Measurements from ENCODE around the gene KCNN4.
"Not testable (repeated sequence)": the region's sequence is repeated elsewhere in the genome, so short reads cannot be mapped to it uniquely, and the experiment has no call there.

Gene KCNN4

GRCh38 chr19:43780706-43781525, at the start of gene KCNN4:
Gene KCNN4, minus strand, starts transcription at chr19:43780973. Its CDS starts 112 bp downstream, at chr19:43780861.
- DNase-seq, result no peak

GRCh38 chr19:43826787-43827754, 46.3 kb upstream of the KCNN4 start, which contains the start of gene ZNF283:
Gene ZNF283, plus strand, starts transcription at chr19:43827321. Its CDS starts 6,184 bp downstream, at chr19:43833505.
- DNase-seq, result peak; percentile 67

GRCh38 chr19:43824572-43824971, 43.8 kb upstream of the KCNN4 start:
- DNase-seq, result not testable (repeated sequence)

- not testable (repeated sequence) for DNase-seq
These were observed 43.1 kb upstream of the KCNN4 start for GRCh38 chr19:43823856-43824255.

GRCh38 chr19:43820884-43821215, 40.1 kb upstream of the KCNN4 start:
- no peak for DNase-seq

- DNase-seq, result no peak
These were observed 39.5 kb upstream of the KCNN4 start for GRCh38 chr19:43820098-43820883.

- DNase-seq, result no peak
These were observed 37.7 kb upstream of the KCNN4 start for GRCh38 chr19:43818500-43818899.

GRCh38 chr19:43817454-43817853, 36.7 kb upstream of the KCNN4 start:
- not testable (repeated sequence) for DNase-seq

- no peak for DNase-seq
These were observed 34.0 kb upstream of the KCNN4 start for GRCh38 chr19:43814663-43815352.

GRCh38 chr19:43812688-43813087, 31.9 kb upstream of the KCNN4 start:
- no peak for DNase-seq

- DNase-seq, result no peak
These were observed 31.5 kb upstream of the KCNN4 start for GRCh38 chr19:43812259-43812658.

GRCh38 chr19:43811837-43812236, 31.1 kb upstream of the KCNN4 start:
- DNase-seq, result no peak

GRCh38 chr19:43809762-43810696, 29.3 kb upstream of the KCNN4 start:
- peak; percentile 38 for DNase-seq

GRCh38 chr19:43807651-43808050, 26.9 kb upstream of the KCNN4 start:
- no peak for DNase-seq

- DNase-seq, result no peak
These were observed 26.1 kb upstream of the KCNN4 start for GRCh38 chr19:43806848-43807247.

GRCh38 chr19:43806401-43806800, 25.6 kb upstream of the KCNN4 start:
- DNase-seq, result not testable (repeated sequence)

- DNase-seq, result no peak
These were observed 23.7 kb upstream of the KCNN4 start for GRCh38 chr19:43804432-43804831.

GRCh38 chr19:43802216-43802951, 21.6 kb upstream of the KCNN4 start, which contains the start of gene LYPD5:
Gene LYPD5, minus strand, starts transcription at chr19:43802447. Its CDS starts 67 bp downstream, at chr19:43802380.
- DNase-seq, result no peak

GRCh38 chr19:43799502-43800142, 18.8 kb upstream of the KCNN4 start:
- DNase-seq, result no peak
